SU-DHL-6 (cell line): ENCODE data around the gene TADA3.

ENCODE experiments used
- EZH2phosphoT487 ChIP-seq: fragments of 200-600 bp; sonication (generic), shearing (Covaris generic); conservative IDR thresholded peaks from 2 replicates; pipeline ENCODE4 v1.6.1; 2018; ENCODE audit warnings: mild to moderate bottlenecking, antibody characterized with exemption, low read length, moderate library complexity, mixed read lengths
- TF ChIP-seq, protein P1 (sequence below): fragments of 200-600 bp; sonication (generic); IDR thresholded peaks from one replicate; pipeline ENCODE4 v1.5.1; 2017; ENCODE audit warnings: antibody characterized with exemption, mild to moderate bottlenecking, low read length, moderate library complexity; ENCODE audit not compliant: insufficient read depth, poor library complexity, severe bottlenecking

DNA sequence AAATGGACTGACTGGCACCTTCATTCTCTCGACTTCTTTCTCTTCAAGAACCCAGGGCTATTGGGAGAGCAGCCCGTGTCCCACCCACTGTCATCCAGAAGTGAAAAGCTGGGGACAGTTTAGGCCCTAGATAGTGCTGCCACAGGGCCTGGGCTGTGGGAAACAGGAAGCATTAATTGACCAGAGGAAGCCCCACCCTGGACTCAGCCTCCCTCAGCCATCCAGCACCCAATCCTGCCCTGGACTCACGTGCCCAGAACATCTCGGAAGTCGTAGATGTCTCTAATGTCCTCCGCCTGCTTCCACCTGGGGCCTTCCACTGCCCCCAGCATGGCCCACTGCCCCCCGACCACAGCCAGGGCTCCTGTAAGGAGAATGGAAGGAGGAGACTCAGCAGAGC lies 24.9 kb downstream of the TADA3 start:
- TF ChIP-seq, protein P1, sequence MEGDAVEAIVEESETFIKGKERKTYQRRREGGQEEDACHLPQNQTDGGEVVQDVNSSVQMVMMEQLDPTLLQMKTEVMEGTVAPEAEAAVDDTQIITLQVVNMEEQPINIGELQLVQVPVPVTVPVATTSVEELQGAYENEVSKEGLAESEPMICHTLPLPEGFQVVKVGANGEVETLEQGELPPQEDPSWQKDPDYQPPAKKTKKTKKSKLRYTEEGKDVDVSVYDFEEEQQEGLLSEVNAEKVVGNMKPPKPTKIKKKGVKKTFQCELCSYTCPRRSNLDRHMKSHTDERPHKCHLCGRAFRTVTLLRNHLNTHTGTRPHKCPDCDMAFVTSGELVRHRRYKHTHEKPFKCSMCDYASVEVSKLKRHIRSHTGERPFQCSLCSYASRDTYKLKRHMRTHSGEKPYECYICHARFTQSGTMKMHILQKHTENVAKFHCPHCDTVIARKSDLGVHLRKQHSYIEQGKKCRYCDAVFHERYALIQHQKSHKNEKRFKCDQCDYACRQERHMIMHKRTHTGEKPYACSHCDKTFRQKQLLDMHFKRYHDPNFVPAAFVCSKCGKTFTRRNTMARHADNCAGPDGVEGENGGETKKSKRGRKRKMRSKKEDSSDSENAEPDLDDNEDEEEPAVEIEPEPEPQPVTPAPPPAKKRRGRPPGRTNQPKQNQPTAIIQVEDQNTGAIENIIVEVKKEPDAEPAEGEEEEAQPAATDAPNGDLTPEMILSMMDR = no peak
- no peak for TF ChIP-seq EZH2phosphoT487
